PC-9 (cell line): Measurements from ENCODE around the gene GGTLC1.

Source experiments
- CTCF ChIP-seq: fragments of 200-600 bp; sonication (generic); conservative IDR thresholded peaks from 2 replicates; pipeline ENCODE4 v1.6.1; 2017; ENCODE audit warnings: mixed run types, antibody characterized with exemption, mild to moderate bottlenecking, moderate library complexity
- EZH2 ChIP-seq: fragments of 200-600 bp; sonication (generic); IDR thresholded peaks from 2 replicates; pipeline ENCODE4 v1.8.0; 2017; ENCODE audit warnings: antibody characterized with exemption, low read depth

GRCh38 chr20:24033565-24033964 lies 45.0 kb upstream of the GGTLC1 start:
- no peak for TF ChIP-seq CTCF
- TF ChIP-seq EZH2 = no peak
